RWPE2 (cell line): ENCODE results near the gene MAMLD1.

Experiments used
- ATAC-seq: fragments of 200-7000 bp; cut with Tn5 transposase; 3 replicates; pipeline ENCODE4 v1.9.1; 2021; ENCODE audit warnings: low read depth
- DNase-seq: peaks from one replicate; pipeline ENCODE4 v3.0.0-alpha.2; 2020; ENCODE audit warnings: low spot score
- H3K27ac ChIP-seq: fragments of 450-650 bp; 2 replicates; pipeline ENCODE4 v1.5.1; 2017; ENCODE audit warnings: mild to moderate bottlenecking; ENCODE audit not compliant: poor library complexity, severe bottlenecking
- H3K27me3 ChIP-seq: fragments of 250-450 bp; sonication (Bioruptor Pico); 2 replicates; pipeline ENCODE4 v1.5.1; 2021; ENCODE audit warnings: mild to moderate bottlenecking, moderate library complexity; ENCODE audit not compliant: insufficient read depth, poor library complexity, severe bottlenecking
- H3K36me3 ChIP-seq: fragments of 250-450 bp; sonication (Bioruptor Pico); 2 replicates; pipeline ENCODE4 v1.5.1; 2020; ENCODE audit warnings: low read depth, mild to moderate bottlenecking, moderate library complexity
- H3K4me1 ChIP-seq: fragments of 250-450 bp; sonication (Bioruptor Pico); 2 replicates; pipeline ENCODE4 v1.5.1; 2021; ENCODE audit warnings: mild to moderate bottlenecking, moderate library complexity; ENCODE audit not compliant: insufficient read depth, poor library complexity, severe bottlenecking
- H3K4me3 ChIP-seq: fragments of 250-450 bp; sonication (Bioruptor Pico); 2 replicates; pipeline ENCODE4 v1.5.1; 2021; ENCODE audit warnings: mild to moderate bottlenecking, moderate library complexity; ENCODE audit not compliant: severe bottlenecking
- H3K9me3 ChIP-seq: fragments of 250-450 bp; sonication (Bioruptor Pico); 2 replicates; pipeline ENCODE4 v1.5.1; 2021; ENCODE audit warnings: mild to moderate bottlenecking, moderate library complexity; ENCODE audit not compliant: severe bottlenecking
- TF ChIP-seq, protein P1 (sequence below): fragments of 450-650 bp; IDR thresholded peaks from one replicate; pipeline ENCODE4 v1.5.1; 2017; ENCODE audit warnings: mild to moderate bottlenecking, moderate library complexity; ENCODE audit not compliant: poor library complexity, severe bottlenecking

Gene MAMLD1

DNA sequence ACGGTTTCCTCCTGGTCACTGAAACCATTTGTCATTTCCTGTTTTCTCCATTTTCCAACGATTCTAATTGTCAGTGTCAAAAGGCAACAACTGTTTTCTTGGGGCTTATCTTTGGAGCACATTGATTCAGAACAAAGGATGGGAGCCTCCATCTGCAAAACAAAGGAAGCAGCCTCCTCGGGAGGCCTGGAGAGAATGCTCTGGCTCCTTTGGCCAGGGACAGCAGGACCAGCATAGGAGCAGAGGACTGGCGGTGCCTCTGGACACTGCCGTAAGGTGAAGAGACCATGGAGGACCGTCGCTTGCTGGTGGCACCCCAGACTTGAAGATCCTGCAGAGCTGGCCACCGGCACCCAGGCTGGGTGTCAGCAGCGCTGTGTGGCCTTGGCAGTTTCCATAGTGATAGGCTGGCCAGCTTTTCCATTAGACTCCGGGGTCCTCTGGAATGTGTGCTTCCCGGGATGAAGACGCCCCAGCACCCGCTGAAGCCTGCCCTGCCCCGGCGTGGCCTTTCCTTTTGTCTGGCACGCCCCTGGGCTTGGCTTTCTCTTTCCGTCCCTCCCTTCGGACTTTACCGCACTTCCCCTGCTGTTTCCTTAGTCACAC is 144.2 kb downstream of the MAMLD1 start:
- no peaks in the 10 kb centered on the region for H3K4me1 ChIP-seq
- TF ChIP-seq, protein P1, sequence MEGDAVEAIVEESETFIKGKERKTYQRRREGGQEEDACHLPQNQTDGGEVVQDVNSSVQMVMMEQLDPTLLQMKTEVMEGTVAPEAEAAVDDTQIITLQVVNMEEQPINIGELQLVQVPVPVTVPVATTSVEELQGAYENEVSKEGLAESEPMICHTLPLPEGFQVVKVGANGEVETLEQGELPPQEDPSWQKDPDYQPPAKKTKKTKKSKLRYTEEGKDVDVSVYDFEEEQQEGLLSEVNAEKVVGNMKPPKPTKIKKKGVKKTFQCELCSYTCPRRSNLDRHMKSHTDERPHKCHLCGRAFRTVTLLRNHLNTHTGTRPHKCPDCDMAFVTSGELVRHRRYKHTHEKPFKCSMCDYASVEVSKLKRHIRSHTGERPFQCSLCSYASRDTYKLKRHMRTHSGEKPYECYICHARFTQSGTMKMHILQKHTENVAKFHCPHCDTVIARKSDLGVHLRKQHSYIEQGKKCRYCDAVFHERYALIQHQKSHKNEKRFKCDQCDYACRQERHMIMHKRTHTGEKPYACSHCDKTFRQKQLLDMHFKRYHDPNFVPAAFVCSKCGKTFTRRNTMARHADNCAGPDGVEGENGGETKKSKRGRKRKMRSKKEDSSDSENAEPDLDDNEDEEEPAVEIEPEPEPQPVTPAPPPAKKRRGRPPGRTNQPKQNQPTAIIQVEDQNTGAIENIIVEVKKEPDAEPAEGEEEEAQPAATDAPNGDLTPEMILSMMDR = no peak
- no peak overlapping the region for H3K4me3 ChIP-seq
- H3K27me3 ChIP-seq = no peaks in the 10 kb centered on the region
- H3K36me3 ChIP-seq = no peaks in the 10 kb centered on the region
- no peak overlapping the region for H3K27ac ChIP-seq
- ATAC-seq (no peak), DNase-seq (no peak)
- H3K9me3 ChIP-seq = no peaks in the 10 kb centered on the region

GRCh38 chrX:150508018-150508417 is 144.9 kb downstream of the MAMLD1 start:
- Histone ChIP-seq H3K9me3 (no peaks in the 10 kb centered on the region), H3K4me1 (no peaks in the 10 kb centered on the region), H3K36me3 (no peaks in the 10 kb centered on the region), H3K4me3 (no peak overlapping the region), H3K27ac (no peak overlapping the region), H3K27me3 (no peaks in the 10 kb centered on the region)
- ATAC-seq = no peak
- TF ChIP-seq, protein P1 = no peak
- no peak for DNase-seq

DNA sequence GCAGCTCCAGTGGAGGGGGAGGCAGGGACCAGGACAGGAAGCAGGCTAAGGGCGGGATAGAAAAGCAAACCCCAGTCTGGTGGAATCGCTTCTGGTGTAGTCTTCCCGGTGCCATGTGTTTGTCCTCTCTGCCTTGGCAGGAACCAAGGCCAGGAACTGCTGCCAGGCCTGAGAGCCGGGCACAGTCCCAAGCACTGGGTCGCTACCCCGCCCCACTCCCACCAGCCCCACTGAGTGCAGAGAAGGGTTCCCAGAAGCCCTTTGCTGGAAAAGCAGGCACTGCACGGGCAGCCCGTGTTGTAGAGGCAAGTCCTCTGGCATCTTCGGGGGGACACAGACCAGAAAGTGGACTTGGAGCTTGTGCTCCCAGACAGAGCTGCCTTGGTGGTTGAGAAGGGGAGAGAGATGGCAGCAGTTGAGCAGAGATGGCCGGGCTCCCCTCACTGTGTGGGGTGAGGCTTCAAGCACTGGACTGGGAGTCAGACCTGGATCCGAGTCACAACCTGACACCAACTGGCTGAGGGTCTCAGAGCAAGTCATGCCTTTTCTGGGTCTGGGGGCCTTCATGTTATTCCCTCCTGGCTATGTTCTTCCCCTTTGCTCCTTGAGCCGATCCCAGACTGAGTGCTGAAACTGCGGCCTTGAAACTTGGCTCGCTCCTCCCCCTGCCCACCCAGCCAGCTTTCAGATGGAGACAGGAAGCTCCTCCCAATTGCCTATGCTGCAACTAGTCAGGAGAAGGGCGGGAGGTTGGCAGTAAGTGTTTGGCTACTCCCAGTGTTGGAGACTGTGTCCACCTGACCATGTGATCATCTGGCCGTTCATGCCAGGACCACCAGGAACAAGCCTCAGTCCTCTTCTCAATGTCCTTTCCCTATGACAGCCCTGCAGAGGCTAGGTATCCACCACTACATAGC is 145.6 kb downstream of the MAMLD1 start:
- no peak overlapping the region for H3K4me3 ChIP-seq
- no peak overlapping the region for H3K27ac ChIP-seq
- DNase-seq (no peak), ATAC-seq (no peak)
- H3K4me1 ChIP-seq = no peaks in the 10 kb centered on the region
- no peaks in the 10 kb centered on the region for H3K27me3 ChIP-seq
- TF ChIP-seq, protein P1 = no peak
- H3K9me3 ChIP-seq = no peaks in the 10 kb centered on the region
- no peaks in the 10 kb centered on the region for H3K36me3 ChIP-seq

DNA sequence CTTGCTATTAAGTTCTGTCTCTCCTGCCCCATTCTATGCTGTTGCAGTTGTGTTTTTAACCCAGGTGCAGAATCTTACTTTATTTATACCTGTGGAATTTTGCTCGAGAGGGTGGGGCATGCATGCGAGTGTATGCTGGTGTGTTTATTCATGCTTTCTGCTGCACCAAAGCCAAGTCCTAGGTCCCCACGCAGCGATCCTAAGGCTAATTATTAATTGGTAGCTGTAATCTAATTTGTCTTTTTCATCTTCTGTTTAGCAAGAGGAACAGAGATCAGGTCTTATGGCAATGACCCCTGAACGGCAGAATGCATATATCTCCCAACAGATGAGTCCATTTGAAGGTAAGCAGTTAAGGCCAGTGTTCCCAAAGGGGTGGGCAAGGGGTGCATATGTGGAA is 146.6 kb downstream of the MAMLD1 start:
- TF ChIP-seq, protein P1 = no peak
- Histone ChIP-seq H3K4me3 (no peak overlapping the region), H3K4me1 (no peaks in the 10 kb centered on the region), H3K9me3 (no peaks in the 10 kb centered on the region), H3K36me3 (no peaks in the 10 kb centered on the region), H3K27ac (no peak overlapping the region), H3K27me3 (no peaks in the 10 kb centered on the region)
- ATAC-seq = no peak
- DNase-seq = no peak

- no peak for DNase-seq
- Histone ChIP-seq H3K27me3 (no peaks in the 10 kb centered on the region), H3K4me3 (no peak overlapping the region), H3K27ac (no peak overlapping the region), H3K9me3 (no peaks in the 10 kb centered on the region), H3K4me1 (no peaks in the 10 kb centered on the region), H3K36me3 (no peaks in the 10 kb centered on the region)
- no peak for ATAC-seq
- TF ChIP-seq, protein P1 = no peak
Observed at GRCh38 chrX:150512461-150512901, 149.4 kb downstream of the MAMLD1 start.
